Myometrial cell (primary cell): ENCODE measurements around the gene DUXB. TPM values are rescaled to one million over a fixed set of nuclear protein-coding genes. Genes with fewer than 3 reads are reported as not detected.

Source experiments
- total RNA-seq: library from RNA; depleted of rRNA; stranded (reverse); fragments of >200 nt; gene quantifications from 2 replicates; pipeline ENCODE4 v1.2.3, GENCODE V29; 2015

The DUXB gene, protein sequence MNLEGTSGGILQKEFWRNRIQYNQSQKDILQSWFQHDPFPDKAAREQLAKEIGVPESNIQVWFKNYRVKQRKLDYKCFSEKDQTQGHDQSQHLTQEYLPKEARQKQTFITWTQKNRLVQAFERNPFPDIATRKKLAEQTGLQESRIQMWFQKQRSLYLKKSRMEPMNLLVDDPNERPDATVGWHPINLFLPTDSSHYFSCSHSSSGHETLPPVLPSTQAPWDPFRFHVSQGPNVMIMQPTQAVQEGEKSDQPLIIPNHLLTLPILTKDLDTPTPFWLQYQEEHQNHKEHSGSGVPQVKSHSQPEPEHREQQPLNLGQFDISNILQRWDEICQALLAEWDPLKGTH
- total RNA-seq: not detected in 2 replicates

DNA sequence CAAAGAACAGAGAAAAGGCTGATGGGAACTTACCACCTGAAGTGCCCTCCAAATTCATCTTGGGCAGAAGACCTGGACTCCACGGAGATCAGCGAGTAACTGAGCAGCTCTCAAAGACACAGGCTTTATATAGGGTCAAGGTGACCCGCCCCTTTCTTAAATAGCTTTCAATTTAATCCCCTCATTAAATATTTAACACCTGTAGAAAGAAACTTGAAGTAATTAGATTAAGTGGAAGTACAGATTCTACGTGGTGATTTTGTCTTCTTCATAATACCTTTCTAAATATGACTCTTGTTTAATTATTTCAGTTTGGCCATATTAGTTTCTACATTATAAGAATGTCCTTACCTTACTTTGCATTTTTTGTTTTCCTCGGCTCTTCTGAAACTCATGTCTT is at the start of gene DUXB:
Gene DUXB, minus strand, starts transcription at position 101 of the 400 bp plus-strand sequence. Its CDS starts 43 bp downstream, at position 58.

DNA sequence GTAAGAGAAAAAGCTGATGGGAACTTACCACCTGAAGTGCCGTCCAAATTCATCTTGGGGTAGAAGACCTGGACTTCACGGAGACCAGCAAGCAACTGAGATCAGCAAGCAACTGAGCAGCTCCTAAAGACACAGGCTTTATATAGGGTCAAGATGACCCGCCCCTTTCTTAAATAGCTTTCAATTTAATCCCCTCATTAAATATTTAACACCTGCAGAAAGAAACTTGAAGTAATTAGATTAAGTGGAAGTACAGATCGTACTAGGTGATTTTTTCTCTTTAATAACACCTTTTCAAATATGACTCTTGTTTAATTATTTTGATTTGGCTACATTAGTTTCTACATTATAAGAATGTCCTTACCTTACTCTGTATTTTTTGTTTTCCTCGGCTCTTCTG is 25.1 kb upstream of the DUXB start, which contains the start of gene CPHXL:
Gene CPHXL, minus strand, starts transcription at position 101 of the 400 bp plus-strand sequence. Its CDS starts 48 bp downstream, at position 53.

DNA sequence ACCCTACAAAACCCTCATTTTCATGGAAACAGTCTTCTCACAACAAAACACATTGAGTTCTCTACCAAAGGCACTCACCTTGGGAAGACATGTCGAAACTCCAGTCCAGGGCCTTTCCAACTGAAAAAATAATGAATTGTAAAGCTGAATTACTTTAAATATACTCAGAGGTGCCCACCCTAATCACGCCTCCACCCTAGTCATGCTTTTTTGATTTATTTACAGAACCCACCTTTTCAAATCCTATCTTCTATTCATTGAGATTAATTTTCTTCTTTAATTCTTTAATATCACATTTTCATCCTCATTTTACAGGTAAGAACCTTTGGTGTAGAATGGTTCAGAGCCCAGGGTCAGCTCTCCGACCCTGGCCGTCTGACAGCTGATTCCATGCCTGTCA is 24.4 kb downstream of the DUXB start, which contains the start of gene CPHXL2:
Gene CPHXL2, minus strand, starts transcription at position 101 of the 400 bp plus-strand sequence. Its CDS starts 10 bp downstream, at position 91.

DNA sequence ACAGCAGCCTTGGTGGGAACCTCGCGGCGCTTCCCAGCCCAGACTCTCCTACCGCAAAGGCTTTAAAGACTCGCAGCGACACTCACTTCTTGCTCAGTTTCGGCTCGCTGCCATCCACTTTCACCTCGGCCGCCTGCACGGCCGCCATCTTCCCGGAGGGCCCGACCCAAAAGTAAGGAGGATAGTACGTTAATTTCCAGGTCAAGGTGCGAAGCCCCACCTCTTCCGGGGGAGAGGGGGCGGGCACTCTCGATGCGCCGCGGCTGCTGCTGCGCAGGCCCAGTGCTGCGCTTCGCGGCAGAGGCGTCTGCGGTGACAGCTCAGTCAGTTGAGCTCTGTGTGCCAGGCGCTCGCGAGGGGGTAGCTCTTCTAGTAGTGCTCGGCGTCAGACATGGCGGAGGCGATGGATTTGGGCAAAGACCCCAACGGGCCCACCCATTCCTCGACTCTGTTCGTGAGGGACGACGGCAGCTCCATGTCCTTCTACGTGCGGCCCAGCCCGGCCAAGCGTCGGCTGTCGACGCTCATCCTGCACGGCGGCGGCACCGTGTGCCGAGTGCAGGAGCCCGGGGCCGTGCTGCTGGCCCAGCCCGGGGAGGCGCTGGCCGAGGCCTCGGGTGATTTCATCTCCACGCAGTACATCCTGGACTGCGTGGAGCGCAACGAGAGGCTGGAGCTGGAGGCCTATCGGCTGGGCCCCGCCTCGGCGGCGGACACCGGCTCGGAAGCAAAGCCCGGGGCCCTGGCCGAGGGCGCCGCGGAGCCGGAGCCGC is 53.6 kb downstream of the DUXB start, which contains the start of the genes KARS1 and TERF2IP:
Gene KARS1, minus strand, starts transcription at position 174 of the 773 bp plus-strand sequence. Its CDS starts 26 bp downstream, at position 148.
Gene TERF2IP, plus strand, starts transcription at position 282 of the 773 bp plus-strand sequence. Its CDS starts 110 bp downstream, at position 392.

Other genes with a start within 250 kb of the DUXB start
- 6.9 and 15.4 TPM in 2 replicates for gene TMEM170A, start 236.8 kb downstream of the DUXB start, total RNA-seq
- gene CHST6, start 206.0 kb downstream of the DUXB start, total RNA-seq: 0.18 and 1.2 TPM in 2 replicates
- not detected in 2 replicates for gene CHST5, start 165.4 kb downstream of the DUXB start, total RNA-seq
- gene TMEM231, start 145.2 kb downstream of the DUXB start, total RNA-seq: 19.3 and 47.0 TPM in 2 replicates
- gene GABARAPL2, start 135.1 kb downstream of the DUXB start, total RNA-seq: 58.3 and 78.7 TPM in 2 replicates
- gene ADAT1, start 78.2 kb downstream of the DUXB start, total RNA-seq: 31.7 and 49.0 TPM in 2 replicates
- 206 and 225 TPM in 2 replicates for gene KARS1, start 53.8 kb downstream of the DUXB start, total RNA-seq
- gene TERF2IP, start 53.7 kb downstream of the DUXB start, total RNA-seq: 52.5 and 54.9 TPM in 2 replicates
- gene CPHXL2, start 24.5 kb downstream of the DUXB start, total RNA-seq: not detected in 2 replicates
- not detected in 2 replicates for gene CPHXL, start 25.0 kb upstream of the DUXB start, total RNA-seq